Activated CD8-positive, alpha-beta memory T cell treated with anti-CD3 and anti-CD28 coated beads for 48 hours (primary cell): ENCODE results near the gene EPC2.
"Not testable (repeated sequence)": the region's sequence is repeated elsewhere in the genome, so short reads cannot be mapped to it uniquely, and the experiment has no call there.

Experiments
- DNase-seq, 3 experiments: peaks; one replicate each; pipeline ENCODE4 v3.0.0-alpha.2; 2020; ENCODE audit warnings: low read depth in 2 of 3, low spot score in 2 of 3

EPC2 gene

DNA sequence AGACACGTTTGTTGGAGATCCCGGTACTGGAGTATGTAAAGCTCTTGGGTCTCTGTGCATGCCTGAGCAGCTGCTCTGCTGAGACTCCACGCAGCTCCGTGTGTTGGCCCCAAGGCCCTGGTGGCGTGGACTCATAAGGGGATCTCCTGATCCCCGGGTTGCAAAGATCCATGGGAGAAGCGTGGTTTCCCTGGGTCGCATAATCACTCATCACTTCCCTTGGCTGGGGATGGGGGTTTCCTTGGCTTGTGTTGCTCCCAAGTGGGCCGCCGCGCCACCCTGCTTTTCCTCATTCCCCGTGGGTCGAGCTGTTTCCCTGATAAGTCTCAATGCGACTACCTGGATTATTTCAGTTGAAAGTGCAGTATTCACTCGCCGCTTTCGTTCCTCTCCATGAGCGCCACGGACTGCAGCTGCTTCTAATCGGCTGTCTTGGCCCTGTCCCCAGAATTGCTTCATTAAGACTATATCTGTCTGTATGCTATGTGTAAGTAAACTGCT is 76.0 kb downstream of the EPC2 start:
- no peak for DNase-seq

DNA sequence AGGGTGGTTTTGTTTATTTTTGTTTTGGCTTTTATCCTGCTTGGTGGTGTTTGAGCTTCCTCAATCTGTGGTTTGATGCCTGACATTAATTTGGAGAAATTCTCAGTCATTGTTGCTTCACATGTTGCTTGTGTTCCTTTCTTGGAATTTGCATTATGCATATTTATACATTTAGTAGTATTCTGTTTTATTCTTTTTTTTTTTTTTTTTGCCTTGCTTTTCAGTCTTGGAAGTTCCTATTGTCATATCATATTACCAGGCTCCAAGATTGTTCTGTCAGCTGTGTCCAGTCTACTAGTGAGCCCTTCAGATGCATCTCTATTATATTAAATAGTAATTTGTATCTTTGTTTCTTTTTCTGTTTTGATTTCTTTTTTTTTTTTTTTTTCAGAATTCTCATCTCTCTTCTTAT is 77.0 kb downstream of the EPC2 start:
- DNase-seq: no peak

DNA sequence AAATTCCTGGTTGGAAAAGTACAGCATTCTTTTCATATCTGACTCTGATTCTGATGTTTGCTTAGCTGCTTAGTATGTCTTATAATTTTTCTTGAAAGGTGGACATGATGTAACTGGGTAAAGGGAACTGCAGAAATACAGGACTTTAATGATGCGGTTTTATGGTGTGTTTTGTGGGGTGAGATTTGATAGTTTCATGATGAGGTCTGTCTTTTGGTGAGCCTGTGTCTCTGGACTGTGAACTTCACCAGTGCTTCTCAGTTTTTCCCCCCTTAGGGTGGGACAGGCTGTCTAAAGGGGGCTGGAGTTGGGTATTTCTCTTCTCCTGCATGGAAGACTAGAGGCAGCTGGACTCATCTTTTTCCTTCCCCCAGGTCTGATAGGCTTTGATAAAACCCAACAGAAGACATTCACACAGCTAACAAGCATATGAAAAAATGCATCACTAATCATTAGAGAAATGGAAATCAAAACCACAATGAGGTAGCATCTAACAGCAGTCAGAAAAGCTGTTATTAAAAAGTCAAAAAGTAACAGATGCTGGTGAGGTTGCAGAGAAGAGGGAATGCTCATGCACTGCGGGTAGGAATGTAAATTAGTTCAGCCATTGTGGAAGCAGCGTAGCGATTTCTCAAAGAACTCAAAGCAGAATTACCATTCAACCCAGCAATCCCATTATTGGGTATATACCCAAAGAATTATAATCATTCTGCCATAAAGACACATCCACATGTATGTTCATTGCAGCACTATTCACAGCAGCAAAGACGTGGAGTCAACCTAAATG is 77.6 kb downstream of the EPC2 start:
- DNase-seq: no peak

DNA sequence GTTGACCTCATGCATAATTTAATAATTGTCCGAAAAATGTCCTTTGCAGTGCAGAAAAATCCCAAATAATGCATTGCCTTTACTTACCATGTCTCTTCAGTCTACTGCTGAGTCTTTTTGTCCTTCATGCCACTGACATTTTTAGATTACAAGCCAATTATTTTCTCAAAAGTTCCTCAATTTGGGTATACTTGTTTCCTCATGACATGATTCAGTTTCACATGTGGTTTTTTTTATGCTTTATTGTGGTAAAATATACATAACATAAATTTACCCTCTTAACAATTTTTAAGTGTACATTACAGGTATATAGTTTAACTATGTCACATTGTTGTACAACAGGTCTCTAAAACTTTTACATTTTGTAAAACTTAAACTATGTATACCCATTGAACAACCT is 81.0 kb downstream of the EPC2 start:
- no peak for DNase-seq

DNA sequence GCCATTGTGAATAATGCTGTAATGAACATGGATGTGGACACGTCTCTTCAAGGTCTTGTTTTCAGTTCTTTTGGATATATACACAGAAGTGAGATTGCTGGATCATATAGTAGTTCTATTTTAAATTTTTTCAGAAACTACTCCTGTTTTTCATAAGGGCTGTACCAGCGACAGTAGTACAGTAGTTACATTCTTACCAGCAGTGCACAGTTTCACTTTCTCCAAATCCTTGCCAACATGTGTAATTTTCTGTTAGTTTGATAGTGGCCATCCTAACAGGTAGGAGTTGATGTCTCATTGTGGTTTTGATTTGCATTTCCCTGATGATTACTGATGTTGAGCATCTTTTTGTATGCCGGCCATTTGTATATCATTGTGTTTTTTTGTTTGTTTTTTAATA is 81.7 kb downstream of the EPC2 start:
- no peak for DNase-seq

DNA sequence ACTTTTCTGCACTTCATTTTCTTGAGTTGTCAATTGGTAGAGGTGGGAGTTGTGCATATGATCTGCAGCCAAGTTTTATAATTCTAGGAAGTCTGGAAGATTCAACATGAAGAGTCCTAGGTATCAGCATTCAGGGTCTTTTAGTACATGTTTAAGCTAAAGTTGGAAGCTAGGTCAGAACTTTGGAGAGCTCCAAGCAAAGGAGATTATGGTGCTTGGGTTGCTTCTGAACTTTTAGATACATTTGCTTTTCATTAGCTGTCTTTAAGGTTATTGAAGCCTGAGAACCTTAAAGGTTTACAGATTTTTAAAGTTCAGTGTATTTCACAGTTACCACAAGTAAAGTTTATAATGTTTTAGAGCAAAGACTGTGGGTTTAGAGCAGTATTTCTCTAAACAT is 85.5 kb downstream of the EPC2 start:
- DNase-seq: no peak

DNA sequence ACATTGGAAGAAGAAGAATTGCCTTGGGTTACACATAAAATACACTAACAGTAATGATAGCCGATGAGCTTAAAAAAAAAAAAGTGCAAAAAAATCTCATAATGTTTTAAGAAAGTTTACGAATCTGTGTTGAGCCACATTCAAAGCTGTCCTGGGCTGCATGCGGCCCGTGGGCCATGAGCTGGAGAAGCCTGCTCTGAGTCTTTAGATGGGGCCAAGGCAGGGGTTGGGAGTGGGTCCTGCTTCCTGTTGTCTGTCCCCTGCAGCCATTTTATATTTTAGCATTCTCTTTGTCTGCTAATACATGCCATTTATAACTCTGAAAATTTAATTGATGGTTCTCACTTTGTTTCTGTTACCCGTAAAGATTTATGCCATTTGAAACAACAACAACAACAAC is 93.2 kb downstream of the EPC2 start:
- DNase-seq: no peak

DNA sequence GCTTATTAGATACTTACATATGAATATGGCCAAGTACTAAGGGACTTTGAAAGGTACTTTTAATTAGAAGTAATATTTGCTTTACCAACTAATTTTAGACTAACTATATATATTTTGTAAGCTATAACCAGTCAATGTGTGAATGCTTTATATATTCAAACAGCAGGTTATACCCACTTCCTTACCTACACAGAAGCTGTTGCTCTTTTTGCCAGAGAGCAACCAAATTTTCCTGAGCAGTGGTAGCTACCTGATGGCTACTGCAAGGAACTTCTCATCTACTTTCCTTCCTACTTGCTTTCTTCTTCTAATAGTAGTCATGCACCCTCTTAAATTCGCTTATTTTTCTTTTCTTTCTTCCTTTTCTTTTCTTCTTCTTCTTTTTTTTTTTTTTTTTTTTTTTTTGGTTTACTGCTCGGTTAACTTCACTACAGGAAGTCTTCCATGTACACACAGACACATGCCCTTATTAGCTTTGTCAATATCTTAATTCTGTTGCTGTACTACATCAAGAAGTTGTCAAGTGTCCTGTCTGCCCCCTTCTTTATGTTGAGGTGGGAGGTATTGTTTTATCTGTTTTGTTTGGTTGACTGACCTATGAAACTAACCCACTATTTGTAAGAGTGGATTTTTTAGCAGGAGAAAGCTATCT is 95.0 kb downstream of the EPC2 start:
- no peak for DNase-seq

DNA sequence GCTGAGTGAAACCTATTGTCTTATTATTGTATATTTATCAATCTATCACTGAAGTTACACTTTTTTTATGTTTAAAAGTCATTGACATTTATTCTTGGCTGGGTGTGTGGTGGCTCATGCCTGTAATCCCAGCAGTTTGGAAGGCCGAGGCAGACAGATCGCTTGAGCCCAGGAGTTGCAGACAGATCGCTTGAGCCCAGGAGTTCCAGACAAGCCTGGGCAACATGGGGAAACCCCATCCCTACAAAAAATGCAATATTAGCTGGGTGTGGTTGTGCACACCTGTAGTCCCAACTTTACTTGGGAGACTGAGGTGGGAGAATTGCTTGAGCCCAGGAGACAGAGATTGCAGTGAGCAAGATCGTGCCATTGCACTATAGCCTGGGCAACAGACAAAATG is 97.8 kb downstream of the EPC2 start:
- no peak for DNase-seq

DNA sequence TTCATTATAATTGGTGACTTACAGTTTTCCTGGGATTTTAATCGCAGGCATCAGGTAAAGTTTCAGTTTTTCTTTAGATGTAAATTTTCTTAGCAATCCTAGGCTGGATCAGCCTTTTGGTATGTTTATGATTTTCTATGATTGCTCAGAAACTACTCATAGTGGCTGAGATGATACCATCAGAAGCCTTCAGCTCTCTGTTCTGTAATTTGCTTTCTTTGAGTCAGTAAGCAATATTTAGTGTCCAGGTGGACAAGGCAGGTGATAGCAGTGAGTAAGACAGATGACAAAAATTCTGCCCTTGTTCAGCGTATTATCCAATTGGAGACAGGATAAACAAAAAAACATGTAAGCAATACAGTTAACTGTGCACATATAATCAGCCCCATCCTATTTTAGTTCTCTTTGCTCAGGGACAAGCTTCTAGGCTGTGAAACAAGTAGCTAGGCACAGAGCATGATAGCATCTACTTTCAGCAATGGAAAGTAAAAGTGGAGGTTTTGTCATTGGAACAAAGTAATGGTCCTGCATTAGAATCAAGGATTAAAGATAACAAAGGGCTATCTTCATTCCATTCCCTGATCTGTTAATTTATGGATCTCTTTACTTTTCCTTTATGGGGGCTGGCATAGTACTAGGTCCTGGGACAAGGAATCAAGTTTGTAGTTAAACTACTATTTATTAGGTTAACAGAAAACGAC is 100.8 kb downstream of the EPC2 start:
- DNase-seq: no peak

DNA sequence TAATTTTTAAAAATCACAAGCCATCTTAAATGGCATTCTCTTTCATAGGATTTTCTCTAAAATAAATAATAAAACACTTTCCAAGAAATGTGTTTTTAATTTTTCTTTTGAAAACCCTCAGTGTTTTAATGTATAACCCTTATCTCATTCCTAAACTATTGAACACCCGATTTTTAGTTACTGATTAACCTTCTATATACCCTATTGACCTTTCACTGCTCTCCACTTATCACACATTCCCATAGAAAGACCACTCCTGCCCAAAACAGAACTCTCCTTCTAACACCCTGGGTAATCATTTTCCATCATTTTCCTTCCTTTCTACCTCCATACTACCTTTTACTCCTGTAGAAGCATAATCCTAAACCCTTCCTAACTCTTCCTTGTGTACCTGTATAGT is 102.4 kb downstream of the EPC2 start:
- no peak for DNase-seq

DNA sequence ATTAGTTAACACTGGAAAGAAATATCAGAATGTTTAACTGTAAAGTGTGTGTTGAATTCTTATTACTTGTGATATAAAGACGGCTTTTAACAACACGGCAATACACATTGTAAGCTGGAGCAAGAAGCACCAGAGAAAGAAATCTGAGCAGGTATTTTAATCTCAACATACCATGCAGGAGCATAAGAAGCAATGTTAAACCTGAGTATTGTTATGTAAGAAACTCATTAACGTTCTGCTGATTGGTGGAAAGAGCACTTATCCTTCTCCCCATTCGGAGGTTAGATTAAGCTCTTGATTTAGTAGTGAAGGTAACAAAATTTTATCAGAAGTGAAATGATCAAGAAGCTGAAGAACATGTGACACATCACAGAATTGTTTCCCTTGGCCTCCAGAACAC is 107.4 kb downstream of the EPC2 start:
- DNase-seq: no peak

DNA sequence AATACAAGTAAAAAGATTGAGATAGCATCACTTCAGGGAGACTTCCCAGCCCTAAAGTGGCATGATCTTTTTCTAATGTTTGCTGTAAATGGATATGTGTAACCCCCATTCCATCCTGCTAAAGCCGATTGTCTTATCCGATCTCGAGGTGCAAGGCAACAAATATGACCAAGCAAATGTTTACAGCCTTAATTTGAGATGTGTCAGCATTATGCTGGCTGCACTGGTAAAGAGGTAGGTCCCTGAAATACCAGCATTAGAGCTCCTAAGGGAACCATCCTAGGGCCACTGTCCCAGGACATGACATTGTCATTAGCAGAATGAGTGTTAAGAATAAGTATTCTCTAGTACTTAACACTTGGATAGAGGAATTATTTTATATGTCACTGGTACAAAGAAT is 108.4 kb downstream of the EPC2 start:
- no peak for DNase-seq

DNA sequence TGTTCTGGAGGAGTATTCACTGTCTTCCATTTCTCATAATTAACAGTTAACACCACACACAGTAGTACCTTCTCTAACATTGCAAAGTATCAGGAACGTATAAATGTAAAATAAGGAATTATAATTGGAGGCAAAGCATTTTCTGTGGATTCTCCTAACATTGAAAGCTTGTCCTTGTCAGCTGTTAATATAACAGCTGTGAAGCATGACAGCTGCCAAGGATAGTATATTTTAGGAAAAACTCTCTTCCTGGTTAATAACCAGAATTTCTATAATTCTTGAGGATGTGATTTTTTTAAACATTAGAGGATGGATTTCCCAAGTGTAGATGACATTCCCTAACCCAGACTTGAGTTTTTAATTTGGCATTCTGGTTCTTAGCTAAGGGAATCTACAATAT is 110.3 kb downstream of the EPC2 start:
- DNase-seq: no peak

DNA sequence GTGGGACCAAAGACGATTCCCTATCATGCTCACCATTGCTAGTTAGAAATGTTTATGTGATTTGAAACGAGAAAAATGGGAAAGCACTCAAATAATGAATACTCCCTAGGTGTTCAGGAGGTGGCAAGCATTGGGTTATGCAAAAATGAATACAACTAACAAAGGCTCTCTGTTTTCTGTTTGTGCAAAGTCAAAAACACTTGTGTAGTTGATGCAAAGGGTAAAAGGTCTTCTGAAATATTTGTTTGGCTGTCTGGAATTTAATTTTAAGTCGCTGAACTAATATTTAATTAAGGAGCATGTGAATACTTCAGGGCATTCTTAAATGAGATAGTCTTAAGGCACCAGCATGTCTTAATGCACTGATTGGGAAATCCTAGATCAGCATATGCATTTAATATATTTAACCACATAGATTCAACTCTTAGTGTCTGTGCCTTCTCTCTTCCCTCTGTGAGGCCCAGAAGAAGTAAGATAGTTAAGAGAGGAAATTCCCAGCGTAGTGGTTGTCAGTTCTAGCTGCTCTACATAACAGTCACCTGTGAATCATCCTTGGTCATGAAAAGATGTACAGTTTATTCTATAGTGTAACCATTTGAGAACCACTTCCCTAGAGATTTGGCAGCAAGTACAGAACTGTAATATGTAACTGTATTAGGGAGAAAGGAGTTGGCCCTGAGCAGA is 111.9 kb downstream of the EPC2 start:
- DNase-seq: no peak

DNA sequence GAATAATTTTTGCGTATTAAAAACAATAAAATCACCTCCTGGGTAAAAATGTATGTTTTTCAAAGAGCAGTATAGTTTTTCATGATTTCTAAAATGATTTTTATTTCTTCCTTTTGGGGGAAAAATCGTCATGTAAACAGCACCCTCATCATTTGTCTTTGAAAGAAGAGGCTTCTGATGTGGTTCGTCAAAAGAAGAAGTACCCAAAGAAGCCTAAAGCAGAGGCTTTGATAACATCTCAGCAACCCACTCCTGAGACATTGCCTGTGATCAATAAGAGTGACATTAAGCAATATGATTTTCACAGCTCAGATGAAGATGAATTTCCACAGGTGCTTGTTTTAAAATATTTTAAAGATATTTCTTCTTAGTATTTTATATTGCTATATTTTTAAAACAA is 120.3 kb downstream of the EPC2 start:
- DNase-seq: no peak

DNA sequence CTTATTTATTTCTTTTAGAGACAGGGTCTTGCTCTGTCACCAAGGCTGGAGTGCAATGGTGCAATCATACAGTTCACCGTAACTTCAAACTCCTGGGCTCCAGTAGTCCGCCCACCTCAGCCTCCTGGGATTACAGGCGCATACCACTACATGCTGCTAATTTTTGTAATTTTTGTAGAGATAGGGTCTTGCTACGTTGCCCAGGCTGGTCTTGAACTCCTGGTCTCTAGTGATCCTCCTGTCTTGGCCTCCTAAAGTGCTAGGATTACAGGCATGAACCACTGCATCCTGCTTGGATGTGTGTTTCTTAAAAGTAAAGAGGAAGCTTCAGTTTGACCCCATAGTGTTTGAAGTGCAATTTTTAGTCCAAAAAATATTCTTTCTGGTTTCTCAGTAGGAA is 125.5 kb downstream of the EPC2 start:
- no peak for DNase-seq

DNA sequence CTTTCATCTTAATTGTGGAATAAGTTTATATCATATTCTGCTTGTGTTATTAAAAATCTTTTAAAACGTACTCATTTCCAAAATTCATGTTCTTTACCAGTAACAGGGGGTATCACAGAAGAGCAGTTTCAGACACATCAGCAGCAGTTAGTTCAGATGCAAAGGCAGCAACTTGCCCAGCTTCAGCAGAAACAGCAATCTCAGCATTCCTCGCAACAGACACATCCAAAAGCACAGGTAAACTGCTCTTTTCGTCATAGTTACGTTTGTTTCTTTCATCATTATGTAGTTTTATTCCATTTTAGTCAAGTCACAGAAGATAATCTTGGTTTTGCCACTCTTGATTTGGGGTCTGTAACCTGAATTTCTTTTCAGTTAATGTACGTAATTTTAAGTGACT is 137.0 kb downstream of the EPC2 start:
- no peak for DNase-seq

DNA sequence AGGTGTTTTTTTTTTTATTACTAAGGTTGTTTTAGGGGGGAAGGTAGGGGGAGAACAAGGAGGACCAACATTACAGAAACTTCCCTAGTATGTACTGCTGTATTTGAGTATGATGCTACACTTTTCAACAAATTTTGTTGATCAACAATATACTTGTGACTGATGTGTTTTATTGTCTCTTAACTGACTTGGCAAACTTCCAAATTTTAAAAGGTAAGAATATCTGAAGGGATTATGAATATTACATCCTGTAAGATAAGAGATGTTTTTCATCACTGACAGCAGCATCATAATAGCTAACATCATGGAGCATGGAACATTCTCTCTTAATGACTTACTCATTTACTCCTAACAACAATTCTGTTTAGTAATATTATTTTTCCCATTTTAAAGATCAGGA is 144.5 kb downstream of the EPC2 start:
- no peak for DNase-seq

DNA sequence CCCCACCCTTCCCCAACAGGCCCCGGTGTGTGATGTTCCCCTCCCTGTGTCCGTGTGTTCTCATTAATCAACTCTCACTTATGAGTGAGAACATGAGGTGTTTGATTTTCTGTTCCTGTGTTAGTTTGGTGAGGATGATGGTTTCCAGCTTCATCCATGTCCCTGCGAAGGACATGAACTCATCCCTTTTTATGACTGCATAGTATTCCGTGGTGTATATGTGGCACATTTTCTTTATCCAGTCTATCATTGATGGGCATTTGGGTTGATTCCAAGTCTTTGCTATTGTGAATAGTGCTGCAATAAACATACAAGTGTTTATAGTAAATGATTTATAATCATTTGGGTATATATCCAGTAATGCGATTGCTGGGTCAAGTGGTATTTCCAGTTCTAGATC is 145.6 kb downstream of the EPC2 start:
- not testable (repeated sequence) for DNase-seq

DNA sequence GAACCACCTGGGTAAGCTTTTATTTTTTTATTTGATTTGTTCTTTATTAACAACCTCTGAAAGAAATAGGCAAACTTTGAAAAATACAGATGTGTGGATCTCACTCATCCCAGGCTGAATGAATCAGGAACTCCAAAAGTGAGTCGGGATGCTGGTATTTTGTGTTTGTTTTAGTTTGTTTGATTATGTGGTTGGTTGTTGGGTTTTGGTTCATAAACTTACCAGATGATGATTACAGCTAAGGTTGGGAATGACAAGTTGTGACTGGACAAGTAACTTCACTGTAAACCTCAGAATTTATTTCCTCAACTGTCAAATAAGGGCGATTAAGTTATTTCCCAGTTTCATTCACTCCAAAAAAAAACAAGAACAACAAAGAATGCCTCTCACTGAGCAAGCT is 150.0 kb downstream of the EPC2 start:
- no peak for DNase-seq
